ENCODE results near the gene PPP1R3A.
"Not testable (repeated sequence)": the region's sequence is repeated elsewhere in the genome, so short reads cannot be mapped to it uniquely, and the experiment has no call there.

PPP1R3A gene, protein sequence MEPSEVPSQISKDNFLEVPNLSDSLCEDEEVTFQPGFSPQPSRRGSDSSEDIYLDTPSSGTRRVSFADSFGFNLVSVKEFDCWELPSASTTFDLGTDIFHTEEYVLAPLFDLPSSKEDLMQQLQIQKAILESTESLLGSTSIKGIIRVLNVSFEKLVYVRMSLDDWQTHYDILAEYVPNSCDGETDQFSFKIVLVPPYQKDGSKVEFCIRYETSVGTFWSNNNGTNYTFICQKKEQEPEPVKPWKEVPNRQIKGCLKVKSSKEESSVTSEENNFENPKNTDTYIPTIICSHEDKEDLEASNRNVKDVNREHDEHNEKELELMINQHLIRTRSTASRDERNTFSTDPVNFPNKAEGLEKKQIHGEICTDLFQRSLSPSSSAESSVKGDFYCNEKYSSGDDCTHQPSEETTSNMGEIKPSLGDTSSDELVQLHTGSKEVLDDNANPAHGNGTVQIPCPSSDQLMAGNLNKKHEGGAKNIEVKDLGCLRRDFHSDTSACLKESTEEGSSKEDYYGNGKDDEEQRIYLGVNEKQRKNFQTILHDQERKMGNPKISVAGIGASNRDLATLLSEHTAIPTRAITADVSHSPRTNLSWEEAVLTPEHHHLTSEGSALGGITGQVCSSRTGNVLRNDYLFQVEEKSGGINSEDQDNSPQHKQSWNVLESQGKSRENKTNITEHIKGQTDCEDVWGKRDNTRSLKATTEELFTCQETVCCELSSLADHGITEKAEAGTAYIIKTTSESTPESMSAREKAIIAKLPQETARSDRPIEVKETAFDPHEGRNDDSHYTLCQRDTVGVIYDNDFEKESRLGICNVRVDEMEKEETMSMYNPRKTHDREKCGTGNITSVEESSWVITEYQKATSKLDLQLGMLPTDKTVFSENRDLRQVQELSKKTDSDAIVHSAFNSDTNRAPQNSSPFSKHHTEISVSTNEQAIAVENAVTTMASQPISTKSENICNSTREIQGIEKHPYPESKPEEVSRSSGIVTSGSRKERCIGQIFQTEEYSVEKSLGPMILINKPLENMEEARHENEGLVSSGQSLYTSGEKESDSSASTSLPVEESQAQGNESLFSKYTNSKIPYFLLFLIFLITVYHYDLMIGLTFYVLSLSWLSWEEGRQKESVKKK

DNA sequence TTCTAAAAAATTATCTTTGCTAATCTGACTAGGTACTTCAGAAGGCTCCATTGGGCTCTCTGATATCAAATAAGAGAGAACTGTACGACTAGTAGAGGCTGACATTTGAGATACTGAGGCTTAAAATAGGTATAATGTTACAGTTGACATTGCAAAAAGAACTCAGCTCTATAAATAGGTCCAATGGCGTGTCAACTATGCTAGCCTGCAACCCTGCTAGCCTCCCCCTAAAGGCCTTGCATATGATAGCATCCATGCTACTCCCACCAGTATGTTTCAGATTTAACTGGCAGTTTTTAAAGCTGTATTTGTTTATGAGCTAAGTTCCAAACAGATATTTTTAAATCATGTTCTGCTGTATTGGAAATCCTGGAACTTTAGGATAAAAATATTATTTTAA is at the start of gene PPP1R3A:
Gene PPP1R3A, minus strand, starts transcription at position 64 of the 400 bp plus-strand sequence. Its CDS starts 13 bp downstream, at position 51.
- DNase-seq (ENCODE audit: low read depth in 1 of 2, low spot score in 1 of 2): no peak

DNA sequence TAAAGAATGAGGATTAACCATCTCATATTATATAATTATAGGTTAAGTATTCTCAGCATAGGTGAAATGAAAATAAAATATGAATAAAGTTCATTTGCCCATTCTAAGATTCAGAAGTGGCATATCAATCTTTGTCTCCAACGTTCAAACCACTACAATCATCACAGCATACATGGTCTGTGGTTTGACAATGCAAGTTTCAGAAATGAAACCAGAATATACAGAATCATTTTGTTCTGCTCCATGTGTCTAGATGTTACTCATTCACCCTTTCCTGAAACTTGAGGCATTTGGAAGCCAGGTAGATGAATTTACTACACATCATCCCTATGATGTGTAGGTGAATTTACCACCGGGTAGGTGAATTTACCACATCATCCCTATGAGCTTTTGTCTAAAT is 44.5 kb upstream of the PPP1R3A start:
- DNase-seq (ENCODE audit: low read depth in 1 of 2, low spot score in 1 of 2): no peak

DNA sequence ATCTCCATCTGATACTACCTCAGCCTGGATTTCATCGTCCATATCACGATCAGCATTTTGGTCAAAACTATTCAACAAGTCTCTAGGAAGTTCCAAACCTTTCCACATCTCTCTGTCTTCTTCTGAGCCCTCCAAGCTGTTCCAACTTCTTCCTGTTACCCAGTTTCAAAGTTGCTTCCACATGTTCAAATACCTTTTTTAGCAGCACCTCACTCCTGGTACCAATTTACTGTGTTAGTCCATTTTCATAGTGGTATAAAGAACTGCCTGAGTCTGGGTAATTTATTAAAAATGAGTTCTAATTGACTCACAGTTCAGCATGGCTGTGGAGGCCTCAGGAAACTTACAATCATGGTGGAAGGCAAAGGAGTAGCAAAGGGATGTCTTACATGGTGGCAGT is 41.1 kb upstream of the PPP1R3A start:
- DNase-seq (ENCODE audit: low read depth in 1 of 2, low spot score in 1 of 2): no peak

DNA sequence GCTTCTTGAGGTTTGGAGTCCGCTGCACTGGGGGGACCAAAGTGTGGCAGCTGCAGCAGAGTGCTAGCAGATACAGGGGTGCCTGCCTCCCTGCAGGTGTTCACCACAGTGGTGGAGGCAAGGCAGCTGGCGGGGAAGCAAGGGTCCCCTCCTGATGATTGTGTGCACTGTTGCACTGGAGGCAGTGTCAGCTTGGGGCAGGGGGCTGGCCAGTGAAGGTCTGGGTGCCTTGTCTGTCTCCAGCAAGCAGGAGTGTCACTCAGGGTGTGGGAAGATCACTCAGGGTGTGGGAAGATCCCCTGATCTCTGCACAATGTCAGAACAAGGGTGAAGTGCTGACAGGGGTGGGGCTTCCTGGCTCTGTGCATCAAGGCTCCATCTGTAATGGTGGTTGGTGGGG is 36.3 kb upstream of the PPP1R3A start:
- no peak for DNase-seq (ENCODE audit: low read depth in 1 of 2, low spot score in 1 of 2)

DNA sequence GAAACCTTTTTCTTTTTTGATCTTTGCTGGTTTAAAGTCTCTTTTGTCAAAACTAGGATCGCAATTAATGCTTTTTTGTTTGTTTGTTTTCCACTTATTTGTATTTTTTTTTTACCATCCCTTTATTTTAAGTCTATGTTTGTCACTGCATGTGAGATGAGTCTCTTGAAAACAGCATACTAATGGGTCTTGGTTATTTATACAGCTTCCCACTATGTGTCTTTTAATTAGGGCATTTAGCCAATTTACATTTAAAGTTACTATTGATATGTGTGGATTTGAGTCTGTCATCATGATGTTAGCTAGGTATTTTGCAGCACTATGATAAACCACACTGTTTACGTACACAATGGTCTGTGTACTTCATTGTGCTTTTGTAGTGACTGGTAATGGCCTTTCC is 34.7 kb upstream of the PPP1R3A start:
- no peak for DNase-seq (ENCODE audit: low read depth in 1 of 2, low spot score in 1 of 2)

DNA sequence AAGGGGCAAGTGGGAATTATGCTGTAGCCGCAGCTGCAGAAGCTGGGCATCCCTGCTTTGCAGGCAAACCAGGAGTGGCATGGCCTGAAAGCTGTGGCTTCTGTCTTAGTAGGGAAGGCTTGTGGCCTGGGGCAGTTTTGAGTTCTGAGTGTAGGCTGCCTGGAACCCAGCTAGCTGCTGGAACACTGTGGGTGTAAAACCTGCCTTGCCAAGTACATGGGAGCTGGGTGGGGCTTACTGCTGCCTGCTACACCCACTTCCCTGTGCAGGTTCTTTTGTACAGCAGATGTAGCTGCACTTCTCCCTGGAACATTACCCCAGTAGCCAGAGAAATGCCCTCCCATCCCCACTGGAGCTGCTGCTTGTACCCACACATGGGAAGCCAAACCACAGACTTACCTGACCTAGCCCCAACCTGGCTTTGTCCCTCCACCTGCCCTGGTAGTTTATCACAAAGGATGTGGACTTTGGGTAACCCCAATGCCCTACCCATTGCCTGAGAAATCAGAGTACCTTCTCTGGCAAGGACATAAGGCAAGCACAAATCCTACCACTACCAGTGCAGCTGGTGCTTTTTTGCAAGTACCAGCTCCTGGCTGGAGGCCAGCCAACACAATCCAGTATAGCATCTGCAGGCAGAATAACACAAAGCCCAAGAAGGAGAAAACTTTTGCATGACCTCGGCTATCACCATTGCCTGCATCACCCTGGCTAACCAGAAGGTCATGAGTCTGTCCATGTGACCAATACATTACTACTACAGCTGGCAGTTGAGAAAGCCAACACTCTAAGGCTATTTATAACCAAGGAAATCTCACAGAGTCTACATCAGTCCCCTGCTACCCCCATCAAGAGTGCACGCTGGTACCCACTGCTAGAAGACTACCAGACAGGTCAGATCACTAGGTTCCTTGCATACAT is 26.5 kb upstream of the PPP1R3A start:
- no peak for DNase-seq (ENCODE audit: low read depth in 1 of 2, low spot score in 1 of 2)

DNA sequence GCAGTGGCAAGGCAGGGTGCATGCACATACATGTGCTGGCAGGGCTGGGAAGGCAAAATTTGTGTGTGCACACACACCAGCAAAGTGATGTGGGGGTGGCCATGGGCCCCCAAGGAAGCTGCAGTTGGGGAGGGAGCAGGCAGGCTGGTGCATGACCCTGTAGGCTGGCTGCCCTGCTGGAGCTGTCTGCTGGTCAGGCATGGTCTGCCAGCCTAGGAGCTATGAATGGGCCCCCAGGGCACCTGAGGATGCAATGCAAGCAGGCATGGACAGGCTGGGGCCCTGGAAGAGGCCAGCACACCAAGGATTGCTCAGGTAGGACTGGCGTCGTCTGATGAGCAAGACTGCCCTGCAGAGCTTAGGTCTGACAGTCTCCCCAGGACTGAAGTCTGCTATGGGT is 18.2 kb upstream of the PPP1R3A start:
- DNase-seq (ENCODE audit: low read depth in 1 of 2, low spot score in 1 of 2): no peak

DNA sequence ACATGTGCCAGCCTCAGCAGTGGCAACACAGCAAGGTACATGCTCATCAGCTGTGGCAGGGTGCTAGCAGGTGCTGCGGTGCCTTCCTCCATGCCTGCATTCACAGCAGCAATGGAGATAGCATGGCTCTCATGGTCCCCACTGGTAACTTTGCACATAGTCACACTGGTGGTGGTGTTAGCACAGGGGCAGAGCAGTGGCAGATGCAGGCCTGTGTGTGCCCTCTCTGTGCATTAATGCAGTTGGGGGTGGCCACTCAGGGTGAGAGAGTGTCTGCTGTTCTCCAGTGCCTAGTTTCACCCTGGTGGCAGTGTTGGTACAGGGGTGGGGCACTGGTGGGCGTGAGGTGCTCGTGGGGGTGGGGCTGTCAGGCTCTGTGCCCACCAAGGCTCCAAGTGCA is 17.7 kb upstream of the PPP1R3A start:
- DNase-seq (ENCODE audit: low read depth in 1 of 2, low spot score in 1 of 2): no peak

DNA sequence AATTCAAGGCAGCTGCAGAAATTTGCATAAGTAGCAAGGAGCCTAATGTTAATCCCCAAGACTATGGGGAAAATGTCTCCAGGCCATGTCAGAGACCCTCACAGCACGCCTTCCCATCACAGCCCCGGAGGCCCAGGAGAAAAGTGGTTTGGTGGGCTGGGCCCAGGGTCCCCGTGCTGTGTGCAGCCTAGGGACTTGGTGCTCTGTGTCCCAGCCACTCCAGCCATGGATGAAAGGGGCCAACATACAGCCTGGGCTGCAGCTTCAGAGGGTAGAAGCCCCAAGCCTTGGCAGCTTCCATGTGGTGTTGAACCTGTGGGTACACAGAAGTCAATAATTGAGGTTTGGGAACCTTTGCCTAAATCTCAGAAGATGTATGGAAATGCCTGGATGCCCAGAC is 10.6 kb upstream of the PPP1R3A start:
- not testable (repeated sequence) for DNase-seq (ENCODE audit: low read depth in 1 of 2, low spot score in 1 of 2)

DNA sequence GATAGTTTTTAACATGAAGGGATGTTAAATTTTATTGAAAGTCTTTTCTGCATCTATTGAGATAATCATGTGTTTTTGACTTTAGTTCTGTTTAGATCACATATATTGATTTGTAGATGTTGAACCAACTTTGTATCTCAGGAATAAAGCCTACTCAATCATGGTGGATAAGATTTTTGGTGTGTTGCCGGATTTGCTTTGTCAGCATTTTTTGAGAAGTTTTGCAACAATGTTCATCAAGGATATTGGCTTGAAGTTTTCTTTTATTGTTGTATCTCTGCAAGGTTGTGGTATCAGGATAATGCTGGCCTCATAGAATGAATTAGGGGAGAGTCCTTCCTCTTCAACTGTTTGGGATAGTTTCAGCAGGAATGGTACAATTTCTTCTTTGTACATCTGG is 9.3 kb upstream of the PPP1R3A start:
- DNase-seq (ENCODE audit: low read depth in 1 of 2, low spot score in 1 of 2): no peak

DNA sequence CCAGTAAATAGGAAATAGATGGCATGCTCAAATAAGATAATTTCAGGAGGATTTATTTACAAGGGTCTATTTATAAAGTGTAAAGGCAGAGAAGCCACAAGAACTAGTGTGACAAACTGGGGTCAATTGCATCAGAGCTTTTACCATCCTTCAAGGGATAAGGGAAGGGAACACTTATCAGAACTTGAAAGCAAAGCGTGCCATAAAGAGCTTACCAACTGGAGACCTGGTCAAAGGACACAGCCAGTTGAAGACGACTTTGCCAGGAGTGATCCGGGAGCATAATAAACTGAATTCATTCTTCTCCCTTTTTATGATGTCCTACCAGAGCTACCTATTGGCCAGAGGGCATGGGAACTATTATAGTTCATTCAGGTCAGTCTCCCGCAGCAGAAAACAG is 3.2 kb upstream of the PPP1R3A start:
- no peak for DNase-seq (ENCODE audit: low read depth in 1 of 2, low spot score in 1 of 2)

DNA sequence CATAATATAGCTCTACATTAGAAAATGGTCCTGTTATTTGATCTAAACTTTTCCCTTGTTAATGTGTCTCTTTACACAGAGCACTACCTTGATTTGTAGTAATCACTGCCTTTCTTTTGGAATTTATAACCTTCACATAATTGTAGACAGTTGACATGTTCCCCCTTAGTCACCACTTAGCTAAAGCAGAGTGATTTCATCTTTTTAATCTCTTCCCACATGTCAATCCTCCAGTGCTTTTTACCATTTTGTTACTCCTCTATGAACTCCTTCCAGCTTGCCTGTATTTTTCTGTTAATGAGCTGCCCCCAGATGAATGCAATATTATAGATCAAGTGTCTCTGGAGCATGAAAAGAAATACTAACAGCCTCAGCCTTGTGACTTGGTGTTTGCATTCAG is 2.6 kb upstream of the PPP1R3A start:
- DNase-seq (ENCODE audit: low read depth in 1 of 2, low spot score in 1 of 2): no peak

DNA sequence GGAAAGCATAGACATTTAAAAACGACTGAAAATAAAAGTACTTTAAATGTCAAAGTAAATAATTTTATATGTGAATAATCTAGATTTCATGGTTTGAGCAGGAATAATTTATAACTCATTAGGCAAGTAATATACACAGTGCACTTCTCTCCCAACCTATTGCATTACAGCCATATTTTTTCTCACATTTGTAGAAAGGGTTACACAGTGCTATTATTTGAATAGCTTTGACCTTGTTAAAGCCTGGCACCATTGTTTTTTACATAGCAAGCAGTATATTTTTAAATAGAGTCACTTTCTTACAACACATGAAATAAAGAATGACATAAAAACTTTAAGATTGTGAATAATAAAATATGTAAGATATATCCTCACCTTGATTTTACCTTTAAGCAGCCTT is 969 bp downstream of the PPP1R3A start:
- DNase-seq (ENCODE audit: low read depth in 1 of 2, low spot score in 1 of 2): no peak

DNA sequence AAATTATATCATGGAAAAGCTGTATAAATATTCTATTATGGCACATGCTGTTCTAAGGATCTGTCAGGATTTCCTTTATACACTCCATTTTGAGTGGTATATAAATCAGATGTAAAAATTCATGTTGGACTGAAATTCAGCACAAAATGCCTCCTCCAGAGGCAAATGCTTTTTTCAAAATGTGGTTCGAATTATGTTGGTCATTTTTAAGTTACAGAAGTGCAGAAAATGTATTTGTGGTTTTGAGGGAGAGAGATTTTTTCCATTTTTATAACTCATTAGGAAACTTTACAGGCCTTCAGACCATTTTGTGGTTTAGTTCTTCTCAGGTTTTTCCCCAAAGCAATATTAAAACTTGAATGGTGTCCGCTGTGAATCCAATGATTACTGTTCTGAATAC is 2.9 kb downstream of the PPP1R3A start:
- DNase-seq (ENCODE audit: low read depth in 1 of 2, low spot score in 1 of 2): no peak

DNA sequence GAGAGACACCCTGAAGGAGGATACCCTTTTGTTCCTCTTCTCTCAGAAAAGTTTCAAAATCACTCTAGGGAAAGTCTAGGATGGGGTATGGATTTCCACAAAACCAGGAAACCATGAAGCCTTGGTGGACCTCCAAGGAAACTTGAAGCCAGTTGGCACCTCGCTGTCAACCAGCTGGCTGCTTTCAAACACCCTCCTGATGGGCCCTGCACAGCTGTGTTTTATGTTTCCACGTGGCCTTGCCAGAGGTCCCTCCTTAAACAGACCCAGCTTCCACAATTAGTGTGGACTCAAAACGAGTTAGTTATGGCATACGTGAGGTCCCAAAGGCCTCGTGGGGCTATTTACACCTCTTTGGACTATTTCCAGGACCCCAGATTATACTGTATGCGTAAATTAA is 5.9 kb downstream of the PPP1R3A start:
- no peak for DNase-seq (ENCODE audit: low read depth in 1 of 2, low spot score in 1 of 2)

DNA sequence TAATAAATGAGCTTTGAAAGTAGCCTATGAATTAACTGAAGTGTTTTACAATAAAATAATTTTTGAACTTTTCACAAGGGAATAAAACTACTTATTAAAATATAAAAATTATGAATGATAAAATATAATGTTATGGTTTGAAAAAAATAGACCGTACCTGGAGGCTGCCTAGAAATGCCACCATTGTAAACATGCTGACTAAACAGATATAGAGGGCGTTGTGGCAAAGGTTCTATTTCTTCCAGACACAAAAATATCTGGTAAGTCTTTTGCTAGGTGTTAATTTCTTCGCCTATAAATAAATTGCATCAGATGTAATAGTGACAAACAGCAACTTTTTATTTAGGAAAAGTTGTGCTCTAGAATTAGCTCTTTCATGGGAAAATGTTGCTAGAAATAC is 11.2 kb downstream of the PPP1R3A start:
- no peak for DNase-seq (ENCODE audit: low read depth in 1 of 2, low spot score in 1 of 2)

DNA sequence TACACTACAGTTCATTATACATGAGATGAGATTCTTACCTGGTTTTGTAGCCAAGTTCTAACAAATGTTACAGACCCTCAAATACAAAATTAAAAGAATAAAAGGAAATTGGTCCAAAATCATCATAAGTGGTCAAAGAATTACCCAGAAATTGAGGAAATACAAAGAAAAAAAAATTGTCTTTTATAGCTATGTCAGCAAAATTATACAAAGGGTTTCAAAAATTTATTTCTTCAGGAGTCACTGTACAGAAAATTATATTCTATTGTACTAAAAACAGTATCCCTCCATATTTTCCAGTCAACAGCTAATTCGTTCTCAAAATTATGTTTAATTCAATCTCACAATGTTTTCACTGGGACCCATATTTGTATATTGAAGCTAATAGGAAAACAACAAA is 14.3 kb downstream of the PPP1R3A start:
- no peak for DNase-seq (ENCODE audit: low read depth in 1 of 2, low spot score in 1 of 2)

DNA sequence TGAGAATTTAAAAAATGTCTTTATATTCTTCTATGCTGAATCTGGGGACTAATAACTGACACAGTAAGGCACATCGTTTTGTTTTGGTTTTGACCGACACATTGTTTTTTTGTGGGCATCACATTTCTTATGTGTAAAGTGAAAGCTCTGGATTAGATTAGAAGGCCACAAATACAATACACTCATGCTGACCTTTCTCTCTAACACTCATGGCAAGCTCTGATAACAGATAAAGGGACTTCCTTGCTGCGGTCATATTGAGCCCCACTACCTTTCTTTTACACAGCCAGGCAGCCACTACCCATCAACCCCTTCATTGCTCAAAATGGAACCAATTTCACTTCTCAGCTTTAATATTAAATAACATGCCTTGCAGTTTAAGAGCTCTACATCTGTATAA is 26.0 kb downstream of the PPP1R3A start:
- DNase-seq (ENCODE audit: low read depth in 1 of 2, low spot score in 1 of 2): no peak

DNA sequence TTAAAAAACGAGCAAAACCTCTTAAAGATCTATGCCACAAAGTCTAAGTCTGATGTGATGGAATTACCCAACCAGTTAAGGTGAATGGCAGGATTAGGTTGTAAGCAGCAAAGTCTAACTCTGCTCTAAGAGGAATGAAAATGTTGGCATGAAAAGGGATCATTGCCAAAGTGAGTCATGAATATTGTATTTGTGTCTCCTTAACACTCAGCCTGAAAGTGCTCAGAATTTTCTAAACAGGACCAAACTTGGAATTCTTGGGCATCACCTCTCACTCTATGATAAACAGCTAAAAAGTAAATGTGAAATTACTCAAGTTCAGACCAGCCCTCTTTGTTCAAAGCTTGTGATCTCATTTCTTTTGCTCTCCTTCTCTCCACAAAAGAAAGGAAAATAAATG is 27.0 kb downstream of the PPP1R3A start:
- DNase-seq (ENCODE audit: low read depth in 1 of 2, low spot score in 1 of 2): no peak

DNA sequence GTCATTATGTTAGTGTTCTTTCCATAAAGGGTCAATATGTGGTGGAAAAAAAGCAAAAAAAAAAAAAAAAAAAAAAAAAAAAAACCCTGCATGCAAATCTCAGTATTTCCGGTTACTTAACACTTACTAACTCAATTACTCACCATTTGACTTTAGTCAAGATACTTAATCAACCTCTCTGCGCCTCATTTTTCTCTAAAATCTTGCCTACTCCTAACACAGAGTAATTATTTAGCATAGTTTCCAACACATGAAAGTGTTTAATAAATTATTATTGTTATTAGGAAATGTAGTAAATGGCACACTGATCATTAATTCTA is 27.8 kb downstream of the PPP1R3A start:
- DNase-seq (ENCODE audit: low read depth in 1 of 2, low spot score in 1 of 2): no peak

Measured in activated CD4-positive, alpha-beta T cell treated with anti-CD3 and anti-CD28 coated beads, Interleukin-2, amount 50 U/mL, for 24 hours (primary cell).